ENCODE measurements around the gene SNRPB2.
A peak's percentile ranks its signal among the peaks of the same experiment; 100 is the strongest.

GRCh38 chr20:16701296-16701695 is 28.5 kb upstream of the SNRPB2 start:
- TF ChIP-seq CTCF (conservative IDR thresholded peaks at IDR 0.05; ENCODE audit: low read length) (peak; percentile 68), EZH2phosphoT487 (IDR thresholded peaks at IDR 0.05; ENCODE audit: borderline replicate concordance) (no peak)
